ENCODE data around the gene SEBOX.

SEBOX gene

GRCh38 chr17:28385037-28385400 is 20.0 kb upstream of the SEBOX start:
- TF ChIP-seq REST (IDR thresholded peaks at IDR 0.05; ENCODE audit: insufficient read depth in 1 of 2, low read depth in 2 of 2, low read length in 2 of 2) (no peak), FOXP2 (optimal IDR thresholded peaks at IDR 0.05; ENCODE audit: borderline replicate concordance, extremely low read depth, extremely low read length, insufficient read depth) (no peak), TAF1 (IDR thresholded peaks at IDR 0.05; ENCODE audit: borderline replicate concordance, insufficient read depth, low read length) (no peak), SIN3A (IDR thresholded peaks at IDR 0.05; ENCODE audit: borderline replicate concordance, insufficient read depth, low read length) (no peak), POLR2AphosphoS5 (IDR thresholded peaks at IDR 0.05; ENCODE audit: low read depth, low read length) (no peak)

DNA sequence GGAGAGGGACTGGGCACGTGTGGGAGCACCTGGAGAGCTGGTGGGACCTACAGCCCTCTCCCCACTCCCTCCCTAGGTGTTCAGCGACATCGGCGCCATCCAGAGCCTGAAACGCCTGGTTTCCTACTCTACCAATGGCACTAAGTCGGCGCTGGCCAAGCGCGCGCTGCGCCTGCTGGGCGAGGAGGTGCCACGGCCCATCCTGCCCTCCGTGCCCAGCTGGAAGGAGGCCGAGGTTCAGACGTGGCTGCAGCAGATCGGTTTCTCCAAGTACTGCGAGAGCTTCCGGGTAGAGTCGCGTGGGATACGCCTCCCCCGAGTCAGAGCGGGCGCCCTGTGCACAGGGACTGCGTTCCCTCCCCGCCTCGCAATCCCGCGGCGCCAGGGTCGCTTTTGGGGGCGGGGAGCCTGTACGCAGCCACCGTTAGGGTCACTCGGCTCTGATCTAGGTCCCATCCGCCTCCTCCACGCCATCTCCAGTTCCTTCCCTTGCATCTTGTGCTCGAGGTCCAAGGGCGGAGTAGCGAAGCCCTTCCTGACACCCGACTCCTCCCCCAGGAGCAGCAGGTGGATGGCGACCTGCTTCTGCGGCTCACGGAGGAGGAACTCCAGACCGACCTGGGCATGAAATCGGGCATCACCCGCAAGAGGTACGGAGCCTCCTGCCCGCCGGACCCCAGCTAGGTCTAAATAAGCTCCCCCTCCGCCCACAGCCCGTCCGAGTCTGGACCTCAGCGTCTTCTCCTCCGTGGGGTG is 19.5 kb upstream of the SEBOX start:
- no peak for TF ChIP-seq SIN3A (IDR thresholded peaks at IDR 0.05; ENCODE audit: borderline replicate concordance, insufficient read depth, low read length)
- no peak for TF ChIP-seq FOXP2 (optimal IDR thresholded peaks at IDR 0.05; ENCODE audit: borderline replicate concordance, extremely low read depth, extremely low read length, insufficient read depth)
- TF ChIP-seq POLR2AphosphoS5 (IDR thresholded peaks at IDR 0.05; ENCODE audit: low read depth, low read length): no peak

DNA sequence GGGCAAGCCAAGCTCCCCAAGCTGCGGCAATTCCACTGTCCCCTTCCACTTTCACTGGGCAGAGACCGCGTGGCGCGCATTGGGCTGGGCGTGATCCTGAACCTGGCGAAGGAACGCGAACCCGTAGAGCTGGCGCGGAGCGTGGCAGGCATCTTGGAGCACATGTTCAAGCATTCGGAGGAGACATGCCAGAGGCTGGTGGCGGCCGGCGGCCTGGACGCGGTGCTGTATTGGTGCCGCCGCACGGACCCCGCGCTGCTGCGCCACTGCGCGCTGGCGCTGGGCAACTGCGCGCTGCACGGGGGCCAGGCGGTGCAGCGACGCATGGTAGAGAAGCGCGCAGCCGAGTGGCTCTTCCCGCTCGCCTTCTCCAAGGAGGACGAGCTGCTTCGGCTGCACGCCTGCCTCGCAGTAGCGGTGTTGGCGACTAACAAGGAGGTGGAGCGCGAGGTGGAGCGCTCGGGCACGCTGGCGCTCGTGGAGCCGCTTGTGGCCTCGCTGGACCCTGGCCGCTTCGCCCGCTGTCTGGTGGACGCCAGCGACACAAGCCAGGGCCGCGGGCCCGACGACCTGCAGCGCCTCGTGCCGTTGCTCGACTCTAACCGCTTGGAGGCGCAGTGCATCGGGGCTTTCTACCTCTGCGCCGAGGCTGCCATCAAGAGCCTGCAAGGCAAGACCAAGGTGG is 16.3 kb upstream of the SEBOX start:
- no peak for TF ChIP-seq SIN3A (IDR thresholded peaks at IDR 0.05; ENCODE audit: borderline replicate concordance, insufficient read depth, low read length)
- no peak for TF ChIP-seq REST (IDR thresholded peaks at IDR 0.05; ENCODE audit: insufficient read depth in 1 of 2, low read depth in 2 of 2, low read length in 2 of 2)
- no peak for TF ChIP-seq FOXP2 (optimal IDR thresholded peaks at IDR 0.05; ENCODE audit: borderline replicate concordance, extremely low read depth, extremely low read length, insufficient read depth)
- TF ChIP-seq TAF1 (IDR thresholded peaks at IDR 0.05; ENCODE audit: borderline replicate concordance, insufficient read depth, low read length): no peak
- no peak for TF ChIP-seq POLR2AphosphoS5 (IDR thresholded peaks at IDR 0.05; ENCODE audit: low read depth, low read length)

DNA sequence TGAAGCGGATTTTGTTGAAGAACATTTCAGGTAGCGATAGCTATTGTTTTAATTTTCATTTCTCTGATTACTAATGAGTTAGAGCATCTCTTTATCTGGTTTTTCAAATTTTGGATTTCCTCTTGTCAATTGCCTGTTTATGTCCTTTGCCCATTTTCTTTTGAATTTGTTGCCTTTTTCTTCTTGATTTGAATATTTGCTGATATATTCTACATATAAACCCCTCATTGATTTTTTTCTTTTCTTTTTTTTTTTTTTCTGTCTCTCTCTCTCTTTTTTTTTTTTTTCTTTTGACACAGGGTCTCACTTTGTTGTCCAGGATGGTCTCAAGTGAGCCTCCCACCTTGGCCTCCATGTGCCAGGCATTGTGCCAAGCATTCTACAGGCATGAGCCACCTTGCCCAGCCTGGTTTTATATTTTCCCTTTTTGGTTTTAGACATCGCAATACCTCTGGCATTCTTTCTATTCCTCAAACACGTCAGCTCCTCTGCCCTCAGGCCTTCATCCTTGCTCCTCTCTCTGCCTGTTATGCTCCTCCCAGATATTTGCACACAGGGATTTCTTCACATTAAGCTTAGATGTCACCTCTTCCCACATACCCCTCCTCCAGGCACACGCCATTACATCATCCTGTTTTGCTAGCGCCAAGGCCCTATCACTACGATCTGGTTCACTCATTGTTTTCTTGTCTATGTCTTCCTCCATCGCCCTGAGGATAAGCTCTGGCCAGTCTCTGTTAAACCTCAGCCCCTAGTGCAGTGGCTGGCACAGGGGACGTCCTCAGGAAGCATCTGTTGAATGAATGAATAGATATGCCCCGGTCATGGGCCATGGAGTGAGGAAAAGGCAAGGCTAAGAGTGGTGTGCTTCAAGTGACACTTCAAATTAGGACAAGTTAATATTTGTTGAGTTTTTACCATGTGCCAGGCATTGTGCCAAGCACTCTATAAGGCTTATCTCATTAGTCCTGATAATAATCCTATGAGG is 15.1 kb upstream of the SEBOX start:
- peak in 1 of 2 experiments; percentile 67; a peak in 1 of 4 replicates for TF ChIP-seq REST (IDR thresholded peaks at IDR 0.05; ENCODE audit: insufficient read depth in 1 of 2, low read depth in 2 of 2, low read length in 2 of 2)
- TF ChIP-seq POLR2AphosphoS5 (IDR thresholded peaks at IDR 0.05; ENCODE audit: low read depth, low read length): peak; percentile 37; the same call in 1 of the 2 replicates
- TF ChIP-seq SIN3A (IDR thresholded peaks at IDR 0.05; ENCODE audit: borderline replicate concordance, insufficient read depth, low read length): peak; percentile 48; the same call in 1 of the 2 replicates
- no peak for TF ChIP-seq FOXP2 (optimal IDR thresholded peaks at IDR 0.05; ENCODE audit: borderline replicate concordance, extremely low read depth, extremely low read length, insufficient read depth)
- TF ChIP-seq TAF1 (IDR thresholded peaks at IDR 0.05; ENCODE audit: borderline replicate concordance, insufficient read depth, low read length): no peak

- TF ChIP-seq POLR2AphosphoS5 (IDR thresholded peaks at IDR 0.05; ENCODE audit: low read depth, low read length) (no peak), SIN3A (IDR thresholded peaks at IDR 0.05; ENCODE audit: borderline replicate concordance, insufficient read depth, low read length) (no peak), REST (IDR thresholded peaks at IDR 0.05; ENCODE audit: insufficient read depth in 1 of 2, low read depth in 2 of 2, low read length in 2 of 2) (no peak; a peak in 1 of 4 replicates), TAF1 (IDR thresholded peaks at IDR 0.05; ENCODE audit: borderline replicate concordance, insufficient read depth, low read length) (no peak), FOXP2 (optimal IDR thresholded peaks at IDR 0.05; ENCODE audit: borderline replicate concordance, extremely low read depth, extremely low read length, insufficient read depth) (no peak)
Observed at GRCh38 chr17:28372945-28373274, 7.9 kb upstream of the SEBOX start.

All from PFSK-1 (cell line).